C4-2B (cell line): Measurements from ENCODE around the gene C2CD4C.
"Not testable (repeated sequence)": the region's sequence is repeated elsewhere in the genome, so short reads cannot be mapped to it uniquely, and the experiment has no call there.

Experiments used
- H3K27ac ChIP-seq: fragments of 450-650 bp; 2 replicates; pipeline ENCODE4 v1.5.1; 2017
- ZFX ChIP-seq: fragments of 450-650 bp; IDR thresholded peaks from 2 replicates; pipeline ENCODE4 v1.6.1; 2017
- TF ChIP-seq, protein P1 (sequence below): fragments of 450-650 bp; conservative IDR thresholded peaks from 2 replicates; pipeline ENCODE4 v1.5.1; 2017; ENCODE audit warnings: mild to moderate bottlenecking

The C2CD4C gene

DNA sequence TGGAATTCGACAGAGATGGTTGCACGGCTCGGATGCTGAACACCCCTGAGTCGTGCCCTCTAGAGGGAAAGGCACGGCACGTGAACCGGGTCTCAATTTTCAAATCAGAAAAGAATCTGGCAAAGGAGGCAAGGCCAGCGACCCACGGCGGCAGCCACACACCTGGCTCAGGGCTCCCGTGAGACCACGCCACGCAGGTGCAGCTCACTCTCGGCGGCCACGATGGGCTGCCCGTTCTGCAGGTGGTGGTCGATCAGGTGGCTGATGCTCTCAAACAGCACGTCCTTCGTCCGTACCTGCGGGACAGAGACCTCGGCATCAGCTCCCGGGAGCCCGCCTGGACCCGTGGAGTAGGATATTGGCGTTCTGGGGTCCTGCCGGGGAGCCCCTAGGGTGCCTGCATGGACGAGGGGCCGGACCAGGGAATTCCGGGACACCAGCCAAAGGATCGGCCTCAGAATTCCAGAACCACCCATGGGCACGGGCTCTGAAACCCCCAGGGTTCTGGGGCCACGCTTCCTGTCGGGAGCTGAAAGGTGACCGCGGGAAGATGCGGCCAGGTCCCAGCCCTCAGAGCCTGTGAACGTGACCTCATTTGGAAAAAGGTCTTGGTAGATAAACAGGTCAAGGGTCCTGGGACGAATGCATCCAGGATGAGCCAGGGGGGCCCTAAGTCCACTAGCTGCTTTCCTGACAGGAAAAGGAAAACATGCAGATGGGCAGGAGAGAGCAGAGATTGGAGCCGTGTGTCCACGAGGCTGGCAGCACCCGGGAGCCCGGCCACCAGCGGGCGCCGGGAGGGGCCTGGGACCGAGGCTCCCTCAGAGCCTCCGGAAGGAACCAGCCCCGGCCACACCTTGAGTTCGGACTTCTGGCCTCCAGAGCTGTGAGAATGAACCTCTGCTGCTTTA lies 10.1 kb upstream of the C2CD4C start:
- no peak overlapping the region for H3K27ac ChIP-seq
- no peak for TF ChIP-seq ZFX
- TF ChIP-seq, protein P1, sequence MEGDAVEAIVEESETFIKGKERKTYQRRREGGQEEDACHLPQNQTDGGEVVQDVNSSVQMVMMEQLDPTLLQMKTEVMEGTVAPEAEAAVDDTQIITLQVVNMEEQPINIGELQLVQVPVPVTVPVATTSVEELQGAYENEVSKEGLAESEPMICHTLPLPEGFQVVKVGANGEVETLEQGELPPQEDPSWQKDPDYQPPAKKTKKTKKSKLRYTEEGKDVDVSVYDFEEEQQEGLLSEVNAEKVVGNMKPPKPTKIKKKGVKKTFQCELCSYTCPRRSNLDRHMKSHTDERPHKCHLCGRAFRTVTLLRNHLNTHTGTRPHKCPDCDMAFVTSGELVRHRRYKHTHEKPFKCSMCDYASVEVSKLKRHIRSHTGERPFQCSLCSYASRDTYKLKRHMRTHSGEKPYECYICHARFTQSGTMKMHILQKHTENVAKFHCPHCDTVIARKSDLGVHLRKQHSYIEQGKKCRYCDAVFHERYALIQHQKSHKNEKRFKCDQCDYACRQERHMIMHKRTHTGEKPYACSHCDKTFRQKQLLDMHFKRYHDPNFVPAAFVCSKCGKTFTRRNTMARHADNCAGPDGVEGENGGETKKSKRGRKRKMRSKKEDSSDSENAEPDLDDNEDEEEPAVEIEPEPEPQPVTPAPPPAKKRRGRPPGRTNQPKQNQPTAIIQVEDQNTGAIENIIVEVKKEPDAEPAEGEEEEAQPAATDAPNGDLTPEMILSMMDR, result no peak

DNA sequence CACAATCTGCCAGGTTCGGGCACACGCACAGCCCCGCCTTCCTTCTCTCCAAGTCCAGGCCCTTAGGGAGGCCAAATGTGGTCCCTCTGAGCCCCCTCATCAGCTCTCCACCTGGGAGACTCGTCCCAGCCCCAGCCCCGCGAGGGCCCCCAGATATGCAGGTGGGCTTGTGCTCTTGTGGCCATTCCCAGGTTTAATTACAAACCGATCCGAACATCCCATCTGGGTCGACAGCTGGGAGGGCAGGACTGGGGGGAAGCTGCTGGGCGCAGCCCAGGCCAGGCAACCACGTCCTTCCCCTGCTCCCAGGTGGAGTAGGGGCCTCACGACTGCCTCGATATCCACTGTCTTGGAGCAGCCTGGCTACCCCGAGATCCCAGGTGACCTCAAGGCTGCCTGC lies 7.5 kb upstream of the C2CD4C start:
- no peak overlapping the region for H3K27ac ChIP-seq
- TF ChIP-seq, protein P1, result no peak
- no peak for TF ChIP-seq ZFX

DNA sequence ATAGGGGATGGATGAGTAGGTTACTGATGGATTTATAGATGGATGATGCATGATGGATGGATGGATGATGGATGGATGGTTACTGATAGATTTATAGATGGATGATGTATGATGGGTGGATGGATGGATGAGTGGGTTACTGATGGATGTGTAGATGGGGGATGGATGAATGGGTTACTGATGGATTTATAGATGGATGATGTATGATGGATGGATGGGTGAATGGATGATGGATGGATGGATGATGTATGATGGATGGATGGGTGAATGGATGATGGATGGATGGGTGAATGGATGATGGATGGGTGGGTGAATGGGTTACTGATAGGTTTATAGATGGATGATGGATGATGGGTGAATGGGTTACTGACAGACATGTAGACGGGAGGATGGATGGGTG lies 6.3 kb upstream of the C2CD4C start:
- no peak overlapping the region for H3K27ac ChIP-seq
- TF ChIP-seq, protein P1, result no peak
- TF ChIP-seq ZFX, result no peak

DNA sequence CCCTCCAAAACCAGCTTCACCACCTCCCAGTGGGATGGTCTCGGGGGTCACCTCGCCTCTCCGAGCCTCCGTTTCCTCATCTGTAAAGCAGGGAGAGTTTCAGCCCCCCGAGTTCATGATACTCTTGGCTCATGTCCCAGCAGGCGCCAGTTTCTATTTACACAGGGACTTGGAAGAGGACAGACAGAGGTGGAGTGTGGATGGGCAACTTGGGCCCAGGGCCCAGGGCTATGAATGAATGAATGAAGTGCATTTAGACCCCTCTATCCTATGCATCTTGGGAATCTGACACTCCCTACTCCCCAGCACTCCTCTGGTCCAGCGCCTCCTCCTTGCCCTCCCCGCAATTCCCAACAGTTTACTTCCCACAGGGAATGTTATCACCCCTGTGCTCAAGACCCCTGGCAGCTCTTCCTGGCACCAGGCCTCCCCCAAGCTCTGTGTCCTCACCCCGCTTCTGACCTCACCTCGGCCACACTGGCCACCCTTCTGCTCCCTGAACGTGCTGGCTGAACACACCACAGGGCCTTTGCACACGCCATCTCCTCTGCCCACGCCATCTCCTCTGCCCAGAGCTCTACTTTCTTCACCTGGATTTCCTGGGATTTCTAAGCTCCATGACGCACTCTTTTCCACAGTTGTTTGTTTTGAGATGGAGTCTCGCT lies 4.9 kb upstream of the C2CD4C start:
- TF ChIP-seq, protein P1, result no peak
- no peak for TF ChIP-seq ZFX
- no peak overlapping the region for H3K27ac ChIP-seq

DNA sequence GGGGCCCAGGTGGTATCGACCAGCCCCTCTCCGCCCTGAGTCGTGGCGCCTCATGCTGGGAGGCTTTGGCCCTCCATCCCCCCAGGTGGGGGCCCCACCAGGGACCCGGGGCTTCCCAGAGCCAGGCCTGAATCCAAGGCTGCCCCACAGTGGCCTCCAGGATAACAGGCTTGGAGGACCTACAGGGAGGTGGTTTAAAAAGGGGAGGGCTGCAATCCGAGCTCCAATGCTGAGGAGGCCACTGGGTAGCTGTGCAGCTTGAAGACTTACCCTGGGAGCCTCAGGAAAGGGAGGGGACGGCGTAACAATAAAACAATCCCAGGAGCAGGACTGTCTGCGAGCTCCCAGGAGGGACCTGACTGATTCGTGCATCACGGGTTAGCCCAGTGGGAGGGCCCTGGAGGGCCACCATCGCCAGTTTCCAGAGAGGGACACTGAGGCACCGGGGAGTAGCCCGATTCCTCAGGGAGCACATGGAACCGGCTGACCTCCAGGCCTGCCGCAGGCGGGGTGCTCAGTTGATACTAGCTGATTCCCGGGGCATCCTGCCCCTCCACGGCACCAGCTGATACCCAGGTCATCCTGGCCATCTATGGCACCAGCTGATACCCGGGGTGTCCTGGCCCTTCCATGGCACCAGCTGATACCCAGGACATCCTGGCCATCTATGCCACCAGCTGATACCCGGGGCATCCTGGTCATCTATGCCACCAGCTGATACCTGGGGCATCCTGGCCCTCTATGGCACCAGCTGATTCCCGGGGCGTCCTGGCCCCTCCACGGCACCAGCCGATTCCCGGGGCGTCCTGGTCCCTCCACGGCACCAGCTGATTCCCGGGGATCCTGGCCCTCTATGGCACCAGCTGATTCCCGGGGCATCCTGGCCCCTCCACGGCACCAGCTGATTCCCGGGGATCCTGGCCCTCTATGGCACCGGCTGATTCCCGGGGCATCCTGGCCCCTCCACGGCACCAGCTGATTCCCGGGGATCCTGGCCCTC lies 3.7 kb upstream of the C2CD4C start:
- H3K27ac ChIP-seq, result no peak overlapping the region
- TF ChIP-seq, protein P1, result no peak

DNA sequence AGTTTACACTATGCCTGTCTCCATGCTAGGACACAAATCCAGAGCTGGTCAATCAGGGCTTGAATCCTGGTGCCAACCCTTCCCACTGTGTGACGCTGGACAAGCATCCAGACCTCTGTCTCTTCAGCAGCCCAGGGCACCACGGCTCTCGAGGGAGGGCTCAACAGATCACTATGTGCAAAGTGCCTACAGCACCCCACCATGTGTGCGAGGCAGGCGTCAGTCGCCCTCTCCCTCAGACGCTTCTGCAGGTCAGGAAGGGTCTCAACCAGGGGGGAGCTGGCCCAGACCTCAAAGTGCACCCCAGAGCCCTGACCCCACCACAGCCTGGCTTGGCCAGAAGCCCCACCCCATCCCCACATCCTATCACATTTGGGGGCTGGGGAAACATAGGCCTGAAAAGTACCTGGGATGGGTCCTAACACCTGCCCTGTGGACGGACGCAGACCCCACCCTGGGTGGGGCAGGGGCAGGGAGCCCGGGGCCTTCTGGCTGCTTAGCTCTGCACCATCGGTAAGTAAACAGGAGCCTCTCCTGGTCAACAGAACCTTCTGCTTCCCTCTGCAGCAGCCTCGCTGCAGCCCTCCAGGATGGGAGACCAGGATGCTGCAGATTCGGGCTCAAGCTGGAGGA lies 2.9 kb upstream of the C2CD4C start:
- TF ChIP-seq ZFX, result no peak
- TF ChIP-seq, protein P1, result no peak
- no peak overlapping the region for H3K27ac ChIP-seq

DNA sequence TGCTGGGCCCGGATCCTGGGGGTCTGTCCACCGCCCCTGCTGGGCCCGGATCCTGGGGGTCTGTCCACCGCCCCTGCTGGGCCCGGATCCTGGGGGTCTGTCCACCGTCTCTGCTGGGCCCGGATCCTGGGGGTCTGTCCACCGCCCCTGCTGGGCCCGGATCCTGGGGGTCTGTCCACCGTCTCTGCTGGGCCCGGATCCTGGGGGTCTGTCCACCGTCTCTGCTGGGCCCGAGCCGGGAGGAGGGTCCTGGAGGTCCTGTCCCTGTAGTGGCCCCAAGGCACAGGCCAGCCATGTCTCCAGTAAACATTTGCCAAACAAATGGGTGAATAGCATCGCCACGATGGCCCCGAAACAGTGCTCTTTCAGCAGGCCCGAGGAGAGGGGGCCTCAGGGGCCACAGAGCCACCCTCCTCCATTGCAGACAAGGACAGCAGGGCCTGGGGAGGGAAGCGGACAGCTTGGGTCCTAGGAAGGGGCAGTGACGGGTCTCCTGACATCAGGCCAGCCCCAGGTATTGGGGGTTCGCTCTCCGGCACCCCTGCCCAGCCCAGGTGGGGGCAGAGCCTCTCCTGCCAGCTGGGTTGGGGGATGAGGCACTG lies 2.3 kb upstream of the C2CD4C start:
- not testable (repeated sequence) for H3K27ac ChIP-seq
